ENCODE results near the gene FAF2.

Gene FAF2

GRCh38 chr5:176519810-176520720, 71.9 kb downstream of the FAF2 start:
- Histone ChIP-seq H4K8ac (ENCODE audit: low read depth, low read length) (no peak overlapping the region), H3K27ac (ENCODE audit: low read depth, low read length) (no peak overlapping the region), H2BK5ac (ENCODE audit: low read depth, low read length, poor library complexity) (no peak overlapping the region), H2BK120ac (ENCODE audit: insufficient read depth, low read length, poor library complexity) (no peak overlapping the region), H3K4me2 (ENCODE audit: low read length) (no peak overlapping the region), H2AFZ (ENCODE audit: insufficient read depth, low read length, poor library complexity) (no peak overlapping the region), H3K18ac (ENCODE audit: low read length) (no peak overlapping the region), H3K27me3 (ENCODE audit: insufficient read depth, low read length) (no peaks in the 10 kb centered on the region), H3K79me2 (ENCODE audit: control insufficient read depth, insufficient read depth, low read length, poor library complexity) (no peaks in the 10 kb centered on the region), H2AK5ac (ENCODE audit: low read length) (no peak overlapping the region), H3K4ac (ENCODE audit: low read depth, low read length) (no peak overlapping the region), H4K12ac (ENCODE audit: low read depth, low read length) (no peak overlapping the region), H3K9ac (ENCODE audit: low read length) (no peak overlapping the region), H3K4me3 (ENCODE audit: low read depth, low read length) (no peak overlapping the region), H3K36me3 (ENCODE audit: control insufficient read depth in 1 of 2, insufficient read depth in 2 of 2, low read length in 2 of 2) (no peaks in the 10 kb centered on the region), H2BK12ac (ENCODE audit: low read length) (no peak overlapping the region), H3K79me1 (ENCODE audit: low read length) (no peaks in the 10 kb centered on the region), H3K9me3 (ENCODE audit: insufficient read depth, low read depth, low read length) (peaks cover 3% of the 10 kb centered on the region), H4K91ac (ENCODE audit: low read depth, low read length) (no peak overlapping the region), H3K4me1 (ENCODE audit: control insufficient read depth in 1 of 2, insufficient read depth in 2 of 2, low read length in 2 of 2) (no peaks in the 10 kb centered on the region), H3K23ac (ENCODE audit: low read length) (no peak overlapping the region), H3K14ac (ENCODE audit: low read length) (no peak overlapping the region)
- no peak for DNase-seq
- no CpG with 5 or more reads among the region's 16 CpGs for WGBS (ENCODE audit: extremely low coverage, insufficient coverage, insufficient read length)

GRCh38 chr5:176521286-176521685, 73.1 kb downstream of the FAF2 start:
- Histone ChIP-seq H3K27ac (ENCODE audit: low read depth, low read length) (no peak overlapping the region), H3K36me3 (ENCODE audit: control insufficient read depth in 1 of 2, insufficient read depth in 2 of 2, low read length in 2 of 2) (no peaks in the 10 kb centered on the region), H2BK120ac (ENCODE audit: insufficient read depth, low read length, poor library complexity) (no peak overlapping the region), H3K18ac (ENCODE audit: low read length) (no peak overlapping the region), H4K12ac (ENCODE audit: low read depth, low read length) (no peak overlapping the region), H3K4me2 (ENCODE audit: low read length) (no peak overlapping the region), H3K4me3 (ENCODE audit: low read depth, low read length) (no peak overlapping the region), H3K79me1 (ENCODE audit: low read length) (no peaks in the 10 kb centered on the region), H3K4ac (ENCODE audit: low read depth, low read length) (no peak overlapping the region), H4K91ac (ENCODE audit: low read depth, low read length) (no peak overlapping the region), H2AFZ (ENCODE audit: insufficient read depth, low read length, poor library complexity) (no peak overlapping the region), H3K27me3 (ENCODE audit: insufficient read depth, low read length) (no peaks in the 10 kb centered on the region), H3K9me3 (ENCODE audit: insufficient read depth, low read depth, low read length) (peaks cover 3% of the 10 kb centered on the region), H3K14ac (ENCODE audit: low read length) (no peak overlapping the region), H3K23ac (ENCODE audit: low read length) (no peak overlapping the region), H3K79me2 (ENCODE audit: control insufficient read depth, insufficient read depth, low read length, poor library complexity) (no peaks in the 10 kb centered on the region), H3K9ac (ENCODE audit: low read length) (no peak overlapping the region), H3K4me1 (ENCODE audit: control insufficient read depth in 1 of 2, insufficient read depth in 2 of 2, low read length in 2 of 2) (no peaks in the 10 kb centered on the region), H2BK12ac (ENCODE audit: low read length) (no peak overlapping the region), H2AK5ac (ENCODE audit: low read length) (no peak overlapping the region), H4K8ac (ENCODE audit: low read depth, low read length) (no peak overlapping the region), H2BK5ac (ENCODE audit: low read depth, low read length, poor library complexity) (no peak overlapping the region)
- DNase-seq: no peak
- WGBS (ENCODE audit: extremely low coverage, insufficient coverage, insufficient read length): no CpG with 5 or more reads among the region's 7 CpGs

GRCh38 chr5:176521699-176522263, 73.6 kb downstream of the FAF2 start:
- H2BK12ac ChIP-seq (ENCODE audit: low read length): no peak overlapping the region
- H3K27me3 ChIP-seq (ENCODE audit: insufficient read depth, low read length): no peaks in the 10 kb centered on the region
- no peak overlapping the region for H3K9ac ChIP-seq (ENCODE audit: low read length)
- no peak overlapping the region for H2AFZ ChIP-seq (ENCODE audit: insufficient read depth, low read length, poor library complexity)
- H3K36me3 ChIP-seq (ENCODE audit: control insufficient read depth in 1 of 2, insufficient read depth in 2 of 2, low read length in 2 of 2): peaks cover 0 to 1% of the 10 kb centered on the region in 2 experiments
- no peak overlapping the region for H2BK5ac ChIP-seq (ENCODE audit: low read depth, low read length, poor library complexity)
- H3K4me1 ChIP-seq (ENCODE audit: control insufficient read depth in 1 of 2, insufficient read depth in 2 of 2, low read length in 2 of 2): no peaks in the 10 kb centered on the region
- no peak overlapping the region for H2AK5ac ChIP-seq (ENCODE audit: low read length)
- no peak overlapping the region for H3K4me2 ChIP-seq (ENCODE audit: low read length)
- H4K8ac ChIP-seq (ENCODE audit: low read depth, low read length): no peak overlapping the region
- H3K9me3 ChIP-seq (ENCODE audit: insufficient read depth, low read depth, low read length): peaks cover 3% of the 10 kb centered on the region
- H2BK120ac ChIP-seq (ENCODE audit: insufficient read depth, low read length, poor library complexity): no peak overlapping the region
- no peak overlapping the region for H4K91ac ChIP-seq (ENCODE audit: low read depth, low read length)
- H3K79me1 ChIP-seq (ENCODE audit: low read length): no peaks in the 10 kb centered on the region
- H3K14ac ChIP-seq (ENCODE audit: low read length): no peak overlapping the region
- no peak overlapping the region for H3K4me3 ChIP-seq (ENCODE audit: low read depth, low read length)
- DNase-seq: no peak
- H4K12ac ChIP-seq (ENCODE audit: low read depth, low read length): no peak overlapping the region
- H3K23ac ChIP-seq (ENCODE audit: low read length): no peak overlapping the region
- no CpG with 5 or more reads among the region's 10 CpGs for WGBS (ENCODE audit: extremely low coverage, insufficient coverage, insufficient read length)
- H3K27ac ChIP-seq (ENCODE audit: low read depth, low read length): no peak overlapping the region
- H3K18ac ChIP-seq (ENCODE audit: low read length): no peak overlapping the region
- no peak overlapping the region for H3K4ac ChIP-seq (ENCODE audit: low read depth, low read length)
- no peaks in the 10 kb centered on the region for H3K79me2 ChIP-seq (ENCODE audit: control insufficient read depth, insufficient read depth, low read length, poor library complexity)

GRCh38 chr5:176524138-176524537, 76.0 kb downstream of the FAF2 start:
- no peak overlapping the region for H3K18ac ChIP-seq (ENCODE audit: low read length)
- no peak overlapping the region for H2AFZ ChIP-seq (ENCODE audit: insufficient read depth, low read length, poor library complexity)
- H3K23ac ChIP-seq (ENCODE audit: low read length): no peak overlapping the region
- no peaks in the 10 kb centered on the region for H3K79me1 ChIP-seq (ENCODE audit: low read length)
- no peaks in the 10 kb centered on the region for H3K27me3 ChIP-seq (ENCODE audit: insufficient read depth, low read length)
- no peak overlapping the region for H2BK5ac ChIP-seq (ENCODE audit: low read depth, low read length, poor library complexity)
- no peak overlapping the region for H3K4ac ChIP-seq (ENCODE audit: low read depth, low read length)
- no peak overlapping the region for H4K8ac ChIP-seq (ENCODE audit: low read depth, low read length)
- no peak overlapping the region for H4K91ac ChIP-seq (ENCODE audit: low read depth, low read length)
- DNase-seq: no peak
- H3K4me1 ChIP-seq (ENCODE audit: control insufficient read depth in 1 of 2, insufficient read depth in 2 of 2, low read length in 2 of 2): no peaks in the 10 kb centered on the region
- H4K12ac ChIP-seq (ENCODE audit: low read depth, low read length): no peak overlapping the region
- no peak overlapping the region for H3K9ac ChIP-seq (ENCODE audit: low read length)
- H2BK12ac ChIP-seq (ENCODE audit: low read length): no peak overlapping the region
- H3K9me3 ChIP-seq (ENCODE audit: insufficient read depth, low read depth, low read length): peaks cover 3% of the 10 kb centered on the region
- H3K4me3 ChIP-seq (ENCODE audit: low read depth, low read length): no peak overlapping the region
- H2BK120ac ChIP-seq (ENCODE audit: insufficient read depth, low read length, poor library complexity): no peak overlapping the region
- no peak overlapping the region for H2AK5ac ChIP-seq (ENCODE audit: low read length)
- H3K36me3 ChIP-seq (ENCODE audit: control insufficient read depth in 1 of 2, insufficient read depth in 2 of 2, low read length in 2 of 2): peaks cover 20 to 21% of the 10 kb centered on the region in 2 experiments
- no peaks in the 10 kb centered on the region for H3K79me2 ChIP-seq (ENCODE audit: control insufficient read depth, insufficient read depth, low read length, poor library complexity)
- H3K4me2 ChIP-seq (ENCODE audit: low read length): no peak overlapping the region
- WGBS (ENCODE audit: extremely low coverage, insufficient coverage, insufficient read length): no CpG with 5 or more reads among the region's 6 CpGs
- H3K27ac ChIP-seq (ENCODE audit: low read depth, low read length): no peak overlapping the region
- H3K14ac ChIP-seq (ENCODE audit: low read length): no peak overlapping the region
